Esophagus muscularis mucosa (tissue), 4 donors: ENCODE results near the gene CAV1. TPM values are rescaled to one million over a fixed set of nuclear protein-coding genes. Genes with fewer than 3 reads are reported as not detected.

Experiments used
- DNase-seq: peaks from one replicate; pipeline ENCODE4 v3.0.0-alpha.2; 2017; ENCODE audit errors: extremely low spot score
- H3K27ac ChIP-seq, 4 donors: fragments of 200-600 bp; sonication (generic); replicated peaks in 1 of 4; 1 replicate in 3 of 4; 2 replicates in 1 of 4; pipeline ENCODE4 v1.5.1; 2016 to 2019; ENCODE audit warnings: mild to moderate bottlenecking in 1 of 4
- H3K27me3 ChIP-seq, 4 donors: fragments of 200-600 bp; sonication (generic); one replicate each; pipeline versions ENCODE4 v1.5.1 to v1.6.0; 2016 to 2019
- H3K36me3 ChIP-seq, 4 donors: fragments of 200-600 bp; sonication (generic); one replicate each; pipeline ENCODE4 v1.5.1; 2016 to 2019
- H3K4me1 ChIP-seq, 4 donors: fragments of 200-600 bp; sonication (generic); one replicate each; pipeline ENCODE4 v1.5.1; 2016 to 2019
- H3K4me3 ChIP-seq, 4 donors: fragments of 200-600 bp; sonication (generic); 1 replicate in 2 of 4; 2 replicates in 2 of 4; pipeline ENCODE4 v1.5.1; 2016 to 2019; ENCODE audit warnings: mild to moderate bottlenecking in 4 of 4, moderate library complexity in 1 of 4
- H3K9me3 ChIP-seq, 4 donors: fragments of 200-600 bp; sonication (generic); 1 replicate in 3 of 4; 2 replicates in 1 of 4; pipeline ENCODE4 v1.5.1; 2016 to 2019
- CTCF ChIP-seq, 3 experiments: fragments of 200-600 bp in 2 of 3; fragments of 450-650 bp in 1 of 3; sonication (generic) in 2 of 3; IDR thresholded peaks; one replicate each; pipeline ENCODE4 v1.5.1; 2017 to 2019; ENCODE audit warnings: antibody characterized with exemption in 3 of 3, mild to moderate bottlenecking in 2 of 3, moderate library complexity in 1 of 3
- EP300 ChIP-seq: sonication (generic); formaldehyde crosslinking; IDR thresholded peaks from one replicate; pipeline ENCODE4 v1.6.1; 2017; ENCODE audit warnings: antibody characterized with exemption
- POLR2A ChIP-seq: fragments of 450-650 bp; IDR thresholded peaks from one replicate; pipeline ENCODE4 v1.6.1; 2017; ENCODE audit warnings: antibody characterized with exemption, moderate library complexity, mild to moderate bottlenecking, low read depth
- POLR2AphosphoS5 ChIP-seq, 2 donors: sonication (generic); formaldehyde crosslinking; IDR thresholded peaks; one replicate each; pipeline ENCODE4 v1.6.1; 2017; ENCODE audit warnings: antibody characterized with exemption in 2 of 2
- WGBS: methylation state at CpG from one replicate; pipeline ENCODE4 v1.1.5; 2018; 5-methylcytosine and 5-hydroxymethylcytosine counted together
- intact Hi-C: fragments of 100-400 bp; cut with DNase I; formaldehyde crosslinking; loops from one replicate; pipeline ENCODE4 v1.15.1; 2023
- total RNA-seq, 4 donors: library from RNA; depleted of rRNA; stranded (reverse); fragments of >200 nt; gene quantifications; one replicate each; pipeline versions ENCODE4 v1.1.0 to v1.2.1, GENCODE V29; 2016

Gene CAV1
- total RNA-seq, 4 donors from 2014 or later: 434 to 638 (median 591) TPM

- WGBS: 68% methylated on average over 3 of the region's 3 CpGs
- H3K36me3 ChIP-seq: no peaks in the 10 kb centered on the region
- intact Hi-C loops: no loop called here
Measured at GRCh38 chr7:116569737-116570136, 44.9 kb downstream of the CAV1 start.

GRCh38 chr7:116570306-116570705, 45.5 kb downstream of the CAV1 start:
- Histone ChIP-seq H3K36me3 (no peaks in the 10 kb centered on the region), H3K4me3 (no peak overlapping the region), H3K27ac (no peak overlapping the region), H3K9me3 (no peaks in the 10 kb centered on the region), H3K4me1 (peaks cover 6 to 22% (median 10%) of the 10 kb centered on the region in 4 donors), H3K27me3 (no peaks in the 10 kb centered on the region)
- intact Hi-C loops: no loop called here
- no peak for DNase-seq
- no peak for TF ChIP-seq CTCF (IDR thresholded peaks at IDR 0.05)
- TF ChIP-seq POLR2A: no peak
- no peak for TF ChIP-seq EP300
- TF ChIP-seq POLR2AphosphoS5 (IDR thresholded peaks at IDR 0.05): no peak

More at GRCh38 chr7:116569737-116570136, 44.9 kb downstream of the CAV1 start:
- Histone ChIP-seq H3K9me3 (no peaks in the 10 kb centered on the region), H3K4me1 (peaks cover 6 to 22% (median 10%) of the 10 kb centered on the region in 4 donors), H3K27ac (no peak overlapping the region), H3K4me3 (no peak overlapping the region), H3K27me3 (no peaks in the 10 kb centered on the region)
- no peak for TF ChIP-seq POLR2AphosphoS5 (IDR thresholded peaks at IDR 0.05)
- no peak for TF ChIP-seq EP300
- no peak for TF ChIP-seq POLR2A
- TF ChIP-seq CTCF (IDR thresholded peaks at IDR 0.05): no peak
- DNase-seq: no peak

GRCh38 chr7:116571037-116571436, 46.2 kb downstream of the CAV1 start:
- intact Hi-C loops: no loop called here
- WGBS: 81% methylated on average over 1 of the region's 1 CpG
- Histone ChIP-seq H3K27ac (no peak overlapping the region), H3K4me1 (peaks cover 6 to 22% (median 11%) of the 10 kb centered on the region in 4 donors), H3K27me3 (no peaks in the 10 kb centered on the region), H3K36me3 (no peaks in the 10 kb centered on the region), H3K4me3 (no peak overlapping the region), H3K9me3 (no peaks in the 10 kb centered on the region)
- TF ChIP-seq POLR2AphosphoS5 (IDR thresholded peaks at IDR 0.05): no peak
- no peak for TF ChIP-seq EP300
- no peak for DNase-seq

- TF ChIP-seq POLR2AphosphoS5 (IDR thresholded peaks at IDR 0.05) (no peak), POLR2A (no peak), EP300 (no peak), CTCF (IDR thresholded peaks at IDR 0.05) (no peak)
- H3K9me3 ChIP-seq: no peaks in the 10 kb centered on the region
- H3K27me3 ChIP-seq: no peaks in the 10 kb centered on the region
- 73% methylated on average over 2 of the region's 2 CpGs for WGBS
- intact Hi-C loops: no loop called here
- H3K27ac ChIP-seq: no peak overlapping the region
- H3K4me1 ChIP-seq: peaks cover 6 to 25% (median 14%) of the 10 kb centered on the region in 4 donors
- no peak for DNase-seq
- no peaks in the 10 kb centered on the region for H3K36me3 ChIP-seq
- no peak overlapping the region for H3K4me3 ChIP-seq
Measured at GRCh38 chr7:116571552-116571951, 46.7 kb downstream of the CAV1 start.

GRCh38 chr7:116572036-116572435, 47.2 kb downstream of the CAV1 start:
- Histone ChIP-seq H3K36me3 (no peaks in the 10 kb centered on the region), H3K4me3 (no peak overlapping the region), H3K27ac (no peak overlapping the region), H3K27me3 (no peaks in the 10 kb centered on the region), H3K4me1 (peaks cover 11 to 30% (median 18%) of the 10 kb centered on the region in 4 donors), H3K9me3 (no peaks in the 10 kb centered on the region)
- intact Hi-C loops: no loop called here
- TF ChIP-seq POLR2AphosphoS5 (IDR thresholded peaks at IDR 0.05) (no peak), POLR2A (no peak), CTCF (IDR thresholded peaks at IDR 0.05) (no peak), EP300 (no peak)
- no peak for DNase-seq
- WGBS: 91% methylated on average over 3 of the region's 3 CpGs
